ENCODE data around the gene BIN2. TPM values are rescaled to one million over a fixed set of nuclear protein-coding genes. Genes with fewer than 3 reads are reported as not detected.
A peak's percentile ranks its signal among the peaks of the same experiment; 100 is the strongest.

The BIN2 gene
- total RNA-seq (2014; rRNA removed; shearing (Covaris generic)), result 0.14 TPM in 1 of 2 replicates, not detected in the other

DNA sequence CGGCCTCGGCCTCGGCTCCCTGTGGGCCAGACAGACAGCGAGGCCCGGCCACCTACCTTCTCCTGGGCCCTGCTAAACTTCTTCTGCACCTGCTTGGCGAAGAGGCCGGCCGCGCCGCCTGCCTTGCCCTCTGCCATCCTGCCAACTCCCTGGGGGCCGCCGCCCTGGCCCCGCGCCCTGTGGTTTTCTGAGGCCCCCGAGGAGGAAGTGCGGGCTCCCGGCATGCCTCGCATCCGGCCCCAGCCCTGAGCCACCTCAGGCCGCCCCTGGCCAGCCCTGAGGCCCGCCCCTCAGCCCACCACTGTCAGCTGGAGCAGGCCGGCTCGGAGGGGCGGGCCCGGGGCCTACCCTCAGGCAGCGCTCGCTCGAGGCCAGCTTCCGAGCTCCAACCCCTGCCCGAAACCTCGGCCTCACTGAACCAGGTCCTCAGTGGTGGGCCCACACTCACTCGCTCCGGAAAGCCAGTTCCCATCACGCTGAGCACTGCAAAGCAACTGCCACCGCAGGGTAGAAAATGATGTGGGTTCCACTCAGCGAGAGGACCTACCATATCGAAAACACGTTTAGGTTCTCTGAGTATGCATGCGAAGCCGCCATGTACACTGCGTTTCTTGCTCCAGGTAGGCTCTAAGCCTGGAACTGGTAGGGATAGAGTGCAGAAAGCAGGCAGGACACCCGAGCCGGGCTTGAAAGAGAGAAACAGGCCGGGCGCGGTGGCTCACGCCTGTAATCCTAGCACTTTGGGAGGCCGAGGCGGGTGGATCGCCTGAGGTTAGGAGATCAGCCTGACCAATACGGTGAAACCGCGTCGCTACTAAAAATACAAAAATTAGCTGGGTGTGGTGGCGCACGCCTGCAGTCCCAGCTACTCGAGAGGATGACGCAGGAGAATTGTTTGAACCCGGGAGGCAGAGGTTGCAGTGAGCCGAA lies at the start of gene BIN2:
Gene BIN2, minus strand, starts transcription at position 209 of the 930 bp plus-strand sequence. Its CDS starts 72 bp downstream, at position 137.
- peak; percentile 49 for DNase-seq
- Histone ChIP-seq H3K36me3 (replicated peaks; ENCODE audit: control insufficient read depth, insufficient read depth, low read length) (no peaks in the 10 kb centered on the region), H3K4me3 (ENCODE audit: insufficient read depth, low read depth, low read length) (no peak within 1 kb of the TSS), H3K27me3 (ENCODE audit: control insufficient read depth, insufficient read depth, low read length) (no peaks in the 10 kb centered on the region)

- peaks cover 14% of the 10 kb centered on the region for H3K36me3 ChIP-seq (replicated peaks; ENCODE audit: control insufficient read depth, insufficient read depth, low read length)
- H3K4me3 ChIP-seq (ENCODE audit: insufficient read depth, low read depth, low read length), result no peak overlapping the region
- no peak for DNase-seq
- H3K27me3 ChIP-seq (ENCODE audit: control insufficient read depth, insufficient read depth, low read length), result no peaks in the 10 kb centered on the region
Measured at GRCh38 chr12:51373187-51373586, 49.2 kb upstream of the BIN2 start.

DNA sequence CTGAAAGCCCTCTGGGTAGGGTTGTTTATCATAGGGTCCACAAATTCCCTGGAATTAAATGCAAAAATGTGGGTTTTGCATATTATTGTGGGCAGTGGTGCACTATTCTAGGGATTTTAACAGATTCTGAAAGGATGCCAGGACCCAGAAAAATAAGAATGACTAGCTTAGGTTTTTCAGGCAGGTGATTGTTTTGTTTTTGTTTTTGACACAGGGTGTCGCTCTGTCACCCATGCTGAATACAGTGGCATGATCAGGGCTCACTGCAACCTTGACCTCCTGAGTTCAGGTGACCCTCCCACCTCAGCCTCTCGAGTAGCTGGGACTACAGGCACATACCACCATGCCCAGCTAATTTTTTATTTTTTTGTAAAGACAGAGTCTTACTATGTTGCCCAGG lies 48.0 kb upstream of the BIN2 start:
- DNase-seq, result no peak
- no peaks in the 10 kb centered on the region for H3K27me3 ChIP-seq (ENCODE audit: control insufficient read depth, insufficient read depth, low read length)
- H3K4me3 ChIP-seq (ENCODE audit: insufficient read depth, low read depth, low read length), result no peak overlapping the region
- H3K36me3 ChIP-seq (replicated peaks; ENCODE audit: control insufficient read depth, insufficient read depth, low read length), result peaks cover 8% of the 10 kb centered on the region

DNA sequence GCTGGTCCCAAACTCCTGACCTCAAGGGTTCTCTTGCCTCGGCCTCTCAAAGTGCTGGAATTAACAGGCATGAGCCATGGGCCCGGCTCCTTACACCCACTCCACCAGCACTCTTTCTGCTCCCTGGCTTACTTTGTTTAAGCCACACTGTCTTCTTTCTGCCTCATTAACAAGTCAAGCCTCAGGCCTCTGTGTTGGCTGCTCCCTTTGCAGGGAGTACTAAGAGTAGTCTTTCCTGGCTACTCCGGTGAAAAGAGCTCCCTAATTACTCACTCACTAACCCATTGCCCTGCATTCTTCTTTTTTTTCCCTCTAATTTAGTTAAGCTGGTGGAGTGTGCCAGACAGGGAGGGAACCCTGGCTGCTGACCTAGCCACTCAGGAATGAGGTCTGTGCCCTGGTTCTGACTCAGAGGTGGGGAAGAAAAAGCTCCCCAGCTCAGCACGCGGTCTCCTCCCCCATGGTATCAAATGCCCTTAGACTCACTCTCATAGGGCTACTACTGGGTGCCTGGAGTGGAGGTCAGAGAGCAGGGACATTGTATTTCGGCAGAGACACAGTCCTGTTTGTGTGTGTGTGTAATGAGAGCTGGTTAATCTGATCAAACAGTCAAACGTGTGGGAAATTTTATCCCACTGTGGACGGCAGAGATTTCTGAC lies 47.5 kb upstream of the BIN2 start:
- no peak overlapping the region for H3K4me3 ChIP-seq (ENCODE audit: insufficient read depth, low read depth, low read length)
- no peaks in the 10 kb centered on the region for H3K27me3 ChIP-seq (ENCODE audit: control insufficient read depth, insufficient read depth, low read length)
- peaks cover 5% of the 10 kb centered on the region for H3K36me3 ChIP-seq (replicated peaks; ENCODE audit: control insufficient read depth, insufficient read depth, low read length)
- peak; percentile 62 for DNase-seq

GRCh38 chr12:51370667-51371066 lies 46.7 kb upstream of the BIN2 start:
- H3K27me3 ChIP-seq (ENCODE audit: control insufficient read depth, insufficient read depth, low read length), result no peaks in the 10 kb centered on the region
- peaks cover 3% of the 10 kb centered on the region for H3K36me3 ChIP-seq (replicated peaks; ENCODE audit: control insufficient read depth, insufficient read depth, low read length)
- no peak for DNase-seq
- no peak overlapping the region for H3K4me3 ChIP-seq (ENCODE audit: insufficient read depth, low read depth, low read length)

- DNase-seq, result no peak
- Histone ChIP-seq H3K27me3 (ENCODE audit: control insufficient read depth, insufficient read depth, low read length) (no peaks in the 10 kb centered on the region), H3K36me3 (replicated peaks; ENCODE audit: control insufficient read depth, insufficient read depth, low read length) (peaks cover 2% of the 10 kb centered on the region), H3K4me3 (ENCODE audit: insufficient read depth, low read depth, low read length) (no peak overlapping the region)
Measured at GRCh38 chr12:51369581-51369980, 45.6 kb upstream of the BIN2 start.

DNA sequence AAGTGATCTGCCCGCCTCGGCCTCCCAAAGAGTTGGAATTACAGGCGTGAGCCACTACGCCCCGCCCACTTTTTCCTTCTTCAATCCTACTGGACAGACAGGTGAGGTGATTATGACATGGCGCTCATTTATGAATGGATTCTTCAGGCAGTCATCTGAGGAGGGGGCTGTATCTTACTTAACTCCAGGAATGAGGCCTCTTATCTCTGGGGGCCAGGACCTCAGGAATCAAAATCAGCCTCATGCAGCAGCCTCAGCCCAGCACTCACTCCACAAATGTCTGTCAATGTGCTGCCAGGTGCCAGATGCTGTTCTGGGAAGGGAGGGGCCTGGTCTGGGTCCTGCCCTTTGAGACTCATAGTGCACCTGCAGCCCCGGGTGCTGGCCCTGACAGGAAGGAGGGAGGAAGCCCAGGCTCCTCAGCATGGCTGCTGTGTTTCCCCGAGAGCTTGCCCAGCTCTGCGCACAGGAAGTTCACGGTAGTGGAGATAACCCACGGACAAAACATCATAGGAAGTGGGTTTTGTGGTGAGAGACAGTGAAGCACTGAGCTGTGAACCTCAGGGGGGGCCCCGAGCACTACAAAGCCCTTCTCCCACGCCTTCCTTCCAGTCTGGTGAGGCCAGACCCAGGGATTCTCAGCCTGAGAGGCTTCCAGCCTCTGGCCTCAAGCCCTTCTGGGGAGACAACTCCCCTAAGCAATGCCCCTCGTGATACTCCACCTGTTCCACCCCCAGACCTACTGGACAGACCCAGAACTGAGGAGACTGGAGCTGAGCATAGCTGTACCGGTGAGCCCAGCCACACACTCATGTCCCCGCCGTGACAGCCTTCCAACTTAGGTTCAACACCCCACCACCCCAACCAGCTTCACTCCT lies 44.9 kb upstream of the BIN2 start:
- Histone ChIP-seq H3K27me3 (ENCODE audit: control insufficient read depth, insufficient read depth, low read length) (no peaks in the 10 kb centered on the region), H3K4me3 (ENCODE audit: insufficient read depth, low read depth, low read length) (no peak overlapping the region), H3K36me3 (replicated peaks; ENCODE audit: control insufficient read depth, insufficient read depth, low read length) (peaks cover 3% of the 10 kb centered on the region)
- peak; percentile 62 for DNase-seq

DNA sequence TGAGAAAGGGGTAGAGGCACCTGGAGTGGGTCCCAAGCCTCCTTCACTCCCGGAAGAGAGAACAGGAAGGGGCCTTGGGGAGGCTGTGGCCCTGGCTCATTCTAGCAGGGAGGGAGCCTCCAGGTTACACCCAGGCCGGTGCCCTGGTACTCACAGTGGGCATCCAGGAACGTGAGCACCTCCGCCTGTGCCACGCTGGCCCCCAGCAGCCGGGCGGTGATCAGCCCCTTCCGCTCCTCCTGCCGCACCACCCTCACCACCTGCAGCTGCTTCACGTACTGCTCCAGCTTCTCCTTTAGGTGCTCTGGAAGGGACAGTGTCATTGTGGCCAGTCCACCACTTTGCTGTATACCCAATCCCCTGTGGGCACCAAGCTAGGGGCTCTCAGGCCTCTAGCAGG lies 41.3 kb upstream of the BIN2 start:
- no peak for DNase-seq
- H3K4me3 ChIP-seq (ENCODE audit: insufficient read depth, low read depth, low read length), result no peak overlapping the region
- H3K36me3 ChIP-seq (replicated peaks; ENCODE audit: control insufficient read depth, insufficient read depth, low read length), result peaks cover 5% of the 10 kb centered on the region
- no peaks in the 10 kb centered on the region for H3K27me3 ChIP-seq (ENCODE audit: control insufficient read depth, insufficient read depth, low read length)

DNA sequence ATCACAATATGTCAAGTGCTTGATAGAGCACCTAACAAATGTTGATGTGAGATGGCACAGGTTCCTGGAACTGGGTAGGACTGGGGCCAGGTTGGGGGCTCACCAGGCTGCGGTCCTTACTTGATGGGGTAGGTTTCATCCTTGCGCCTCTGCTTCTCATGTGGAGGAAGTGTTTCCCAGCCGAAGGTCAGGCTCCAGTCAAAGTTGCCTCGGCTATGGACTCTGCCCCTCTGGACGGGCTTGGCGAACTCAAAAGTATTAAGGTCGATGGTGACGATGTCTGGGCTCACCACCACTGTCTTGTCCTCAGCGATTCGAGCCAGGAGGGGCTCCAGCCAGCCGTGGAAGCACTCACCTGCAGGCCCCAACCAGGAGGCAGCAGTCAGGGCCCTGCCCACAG lies 40.0 kb upstream of the BIN2 start:
- Histone ChIP-seq H3K4me3 (ENCODE audit: insufficient read depth, low read depth, low read length) (no peak overlapping the region), H3K36me3 (replicated peaks; ENCODE audit: control insufficient read depth, insufficient read depth, low read length) (peaks cover 7% of the 10 kb centered on the region), H3K27me3 (ENCODE audit: control insufficient read depth, insufficient read depth, low read length) (no peaks in the 10 kb centered on the region)
- no peak for DNase-seq

- H3K4me3 ChIP-seq (ENCODE audit: insufficient read depth, low read depth, low read length), result no peak overlapping the region
- no peaks in the 10 kb centered on the region for H3K27me3 ChIP-seq (ENCODE audit: control insufficient read depth, insufficient read depth, low read length)
- peaks cover 7% of the 10 kb centered on the region for H3K36me3 ChIP-seq (replicated peaks; ENCODE audit: control insufficient read depth, insufficient read depth, low read length)
- DNase-seq, result no peak
Measured at GRCh38 chr12:51362747-51363342, 38.9 kb upstream of the BIN2 start.

- no peak overlapping the region for H3K4me3 ChIP-seq (ENCODE audit: insufficient read depth, low read depth, low read length)
- DNase-seq, result no peak
- no peaks in the 10 kb centered on the region for H3K27me3 ChIP-seq (ENCODE audit: control insufficient read depth, insufficient read depth, low read length)
- peaks cover 8% of the 10 kb centered on the region for H3K36me3 ChIP-seq (replicated peaks; ENCODE audit: control insufficient read depth, insufficient read depth, low read length)
Measured at GRCh38 chr12:51362307-51362706, 38.3 kb upstream of the BIN2 start.

DNA sequence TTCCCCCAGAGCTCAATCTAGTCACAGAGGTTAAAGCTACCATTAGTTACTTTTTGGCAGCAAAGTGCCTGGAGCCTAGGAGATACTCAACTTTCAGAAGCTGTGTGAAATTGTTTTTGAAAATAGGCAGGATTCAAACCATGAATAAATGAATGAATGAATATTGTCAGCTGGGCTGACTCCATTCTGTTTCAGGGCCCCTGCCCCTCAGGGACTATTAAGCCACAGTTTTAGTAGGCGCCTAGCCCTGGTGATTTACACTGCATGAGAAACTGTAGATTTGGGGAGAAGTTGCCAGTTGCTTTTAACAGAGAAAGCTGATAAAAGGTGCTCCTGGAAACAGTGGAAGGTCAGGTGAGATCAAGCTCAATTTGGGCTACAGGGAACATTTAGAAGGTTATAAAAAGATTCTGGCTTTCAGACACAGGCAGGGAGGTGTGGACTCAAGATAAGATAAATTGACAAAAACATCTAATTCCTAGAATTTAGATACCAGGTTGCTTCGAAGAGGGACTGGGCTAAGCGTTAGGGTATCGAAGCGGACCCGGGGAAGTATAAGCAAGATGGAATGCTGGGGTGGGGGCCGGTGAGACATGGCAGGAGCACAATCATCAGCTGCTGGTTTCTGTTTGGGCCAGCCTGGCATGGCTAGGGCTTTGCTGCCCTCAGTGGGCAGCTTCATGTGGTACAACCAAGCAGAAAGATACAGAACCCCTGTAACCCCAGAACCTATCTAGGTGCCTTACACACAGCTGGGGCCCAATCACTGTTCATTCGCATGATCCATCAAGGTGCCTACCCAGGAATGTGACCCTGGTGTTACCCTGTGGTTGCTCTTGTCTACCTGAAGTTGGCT lies 37.4 kb upstream of the BIN2 start:
- Histone ChIP-seq H3K36me3 (replicated peaks; ENCODE audit: control insufficient read depth, insufficient read depth, low read length) (peaks cover 8% of the 10 kb centered on the region), H3K27me3 (ENCODE audit: control insufficient read depth, insufficient read depth, low read length) (no peaks in the 10 kb centered on the region), H3K4me3 (ENCODE audit: insufficient read depth, low read depth, low read length) (no peak overlapping the region)
- DNase-seq, result no peak

- no peak overlapping the region for H3K4me3 ChIP-seq (ENCODE audit: insufficient read depth, low read depth, low read length)
- no peaks in the 10 kb centered on the region for H3K27me3 ChIP-seq (ENCODE audit: control insufficient read depth, insufficient read depth, low read length)
- DNase-seq, result no peak
Measured at GRCh38 chr12:51360315-51360714, 36.3 kb upstream of the BIN2 start.

More at GRCh38 chr12:51360315-51360714, 36.3 kb upstream of the BIN2 start:
- peaks cover 9% of the 10 kb centered on the region for H3K36me3 ChIP-seq (replicated peaks; ENCODE audit: control insufficient read depth, insufficient read depth, low read length)
